HFF-Myc (cell line): ENCODE data around the gene SMIM35.
"Not testable (repeated sequence)": the region's sequence is repeated elsewhere in the genome, so short reads cannot be mapped to it uniquely, and the experiment has no call there.

Source experiments
- DNase-seq: peaks from one replicate; pipeline ENCODE4 v3.0.0-alpha.2; 2011; ENCODE audit warnings: low read depth; ENCODE audit errors: extremely low read depth
- H3K4me3 ChIP-seq: replicated peaks from 2 replicates; pipeline ENCODE4 v1.5.1; 2011; ENCODE audit warnings: low read depth, mild to moderate bottlenecking, control low read depth, low read length
- CTCF ChIP-seq: IDR thresholded peaks from 2 replicates; pipeline ENCODE4 v1.5.1; 2012; ENCODE audit warnings: mild to moderate bottlenecking, low read depth, low read length, control low read depth; ENCODE audit errors: missing control alignments

SMIM35 gene

DNA sequence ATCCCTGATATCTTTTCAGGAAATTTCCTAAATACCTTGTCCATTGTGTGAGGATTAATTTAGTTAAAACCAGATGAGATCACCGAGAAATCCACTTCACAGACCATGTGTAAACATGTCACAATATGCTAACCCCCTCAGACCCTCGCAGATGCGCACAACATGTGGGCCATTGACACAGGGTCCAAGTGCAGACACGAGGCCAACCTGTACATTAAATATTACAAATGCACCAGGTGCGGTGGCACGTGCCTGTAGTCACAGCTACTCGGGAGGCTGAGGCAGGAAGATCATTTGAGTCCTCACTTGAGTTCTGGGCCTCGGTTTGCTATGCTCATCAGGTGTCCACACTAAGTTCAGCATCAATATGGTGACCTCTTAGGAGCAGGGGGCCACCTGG, 19.8 kb downstream of the SMIM35 start:
- TF ChIP-seq CTCF, result no peak
- no peak for DNase-seq
- no peak overlapping the region for H3K4me3 ChIP-seq

GRCh38 chr11:118065384-118065783, 21.4 kb downstream of the SMIM35 start:
- H3K4me3 ChIP-seq, result no peak overlapping the region
- no peak for TF ChIP-seq CTCF
- DNase-seq, result no peak

GRCh38 chr11:118064956-118065355, 21.8 kb downstream of the SMIM35 start:
- no peak overlapping the region for H3K4me3 ChIP-seq
- DNase-seq, result no peak
- TF ChIP-seq CTCF, result no peak

GRCh38 chr11:118062631-118063030, 24.1 kb downstream of the SMIM35 start:
- H3K4me3 ChIP-seq, DNase-seq: not testable (repeated sequence)

- not testable (repeated sequence) for H3K4me3 ChIP-seq, DNase-seq
These were observed 24.6 kb downstream of the SMIM35 start for GRCh38 chr11:118062181-118062580.

GRCh38 chr11:118061586-118062125, 25.1 kb downstream of the SMIM35 start:
- no peak overlapping the region for H3K4me3 ChIP-seq
- DNase-seq, result no peak
- TF ChIP-seq CTCF, result no peak

DNA sequence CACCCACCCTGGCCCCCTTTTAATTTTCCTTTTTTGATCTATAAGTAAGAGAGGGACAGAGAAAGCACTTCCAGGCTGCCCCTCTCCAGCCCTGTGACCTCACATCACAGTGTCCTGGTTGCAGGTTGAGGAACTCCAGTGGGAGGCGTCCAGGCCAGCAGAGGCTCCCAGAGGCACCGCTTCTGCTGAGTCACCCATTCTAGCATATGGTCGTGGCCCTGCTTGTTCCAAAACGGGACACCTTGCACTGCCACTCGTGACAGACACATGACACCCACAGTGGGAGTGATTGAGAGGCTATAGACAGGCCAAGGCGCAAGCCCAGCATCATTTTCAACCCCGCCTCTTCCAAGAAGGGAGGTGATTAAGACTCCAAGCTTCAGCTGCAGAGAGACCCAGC, 25.9 kb downstream of the SMIM35 start:
- no peak for DNase-seq
- TF ChIP-seq CTCF, result no peak
- H3K4me3 ChIP-seq, result no peak overlapping the region

DNA sequence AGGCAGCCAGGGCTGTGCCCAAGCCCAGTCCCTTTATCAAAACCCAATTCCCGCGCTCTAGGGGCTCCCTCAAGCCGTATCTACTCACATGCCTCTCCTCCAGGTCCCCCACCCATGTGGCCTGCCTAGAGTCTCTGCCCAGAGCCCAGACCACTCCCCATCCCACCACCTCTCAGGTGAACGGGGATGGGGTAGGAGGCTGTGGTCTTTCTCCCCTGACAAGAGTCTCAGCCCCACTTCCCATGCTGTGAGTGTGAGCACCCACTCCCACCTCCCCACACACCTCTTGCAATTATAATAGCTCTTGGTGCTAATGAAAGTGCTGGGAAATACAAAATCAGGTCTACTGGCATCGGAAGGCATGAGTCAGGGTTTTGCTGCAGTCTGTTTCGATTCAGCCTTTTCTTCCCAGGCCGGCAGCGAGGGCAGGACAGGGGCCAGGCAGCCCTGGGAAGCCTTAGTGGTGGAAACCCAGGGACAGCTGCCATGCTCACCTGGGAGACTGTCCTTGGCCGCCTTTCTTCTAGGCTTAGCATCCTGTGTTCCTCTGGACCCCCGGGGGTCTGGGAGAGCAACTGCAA, 26.6 kb downstream of the SMIM35 start:
- no peak for DNase-seq
- no peak for TF ChIP-seq CTCF
- H3K4me3 ChIP-seq, result no peak overlapping the region
